ENCODE results near the gene DSCAML1.

DSCAML1 gene

DNA sequence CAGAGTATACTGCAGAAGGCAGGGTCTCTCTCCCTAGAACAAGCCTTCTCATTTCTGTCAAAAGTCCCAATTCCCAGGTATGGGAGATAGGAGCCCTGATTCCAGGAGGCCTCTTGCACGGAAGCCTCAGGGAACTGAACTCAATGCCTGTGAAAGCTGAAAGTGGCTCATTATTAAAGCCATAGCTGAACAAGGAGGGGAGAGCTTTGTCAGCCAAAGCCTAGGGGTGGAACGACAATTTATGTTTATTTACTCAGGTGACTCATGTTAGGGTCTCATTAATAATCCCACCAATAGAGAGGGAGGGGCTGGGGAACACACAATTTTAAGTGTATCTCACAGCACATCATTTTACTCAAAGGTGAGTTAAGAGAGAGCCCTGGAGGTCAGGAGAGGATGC, 44.9 kb downstream of the DSCAML1 start:
- TF ChIP-seq, protein P1, sequence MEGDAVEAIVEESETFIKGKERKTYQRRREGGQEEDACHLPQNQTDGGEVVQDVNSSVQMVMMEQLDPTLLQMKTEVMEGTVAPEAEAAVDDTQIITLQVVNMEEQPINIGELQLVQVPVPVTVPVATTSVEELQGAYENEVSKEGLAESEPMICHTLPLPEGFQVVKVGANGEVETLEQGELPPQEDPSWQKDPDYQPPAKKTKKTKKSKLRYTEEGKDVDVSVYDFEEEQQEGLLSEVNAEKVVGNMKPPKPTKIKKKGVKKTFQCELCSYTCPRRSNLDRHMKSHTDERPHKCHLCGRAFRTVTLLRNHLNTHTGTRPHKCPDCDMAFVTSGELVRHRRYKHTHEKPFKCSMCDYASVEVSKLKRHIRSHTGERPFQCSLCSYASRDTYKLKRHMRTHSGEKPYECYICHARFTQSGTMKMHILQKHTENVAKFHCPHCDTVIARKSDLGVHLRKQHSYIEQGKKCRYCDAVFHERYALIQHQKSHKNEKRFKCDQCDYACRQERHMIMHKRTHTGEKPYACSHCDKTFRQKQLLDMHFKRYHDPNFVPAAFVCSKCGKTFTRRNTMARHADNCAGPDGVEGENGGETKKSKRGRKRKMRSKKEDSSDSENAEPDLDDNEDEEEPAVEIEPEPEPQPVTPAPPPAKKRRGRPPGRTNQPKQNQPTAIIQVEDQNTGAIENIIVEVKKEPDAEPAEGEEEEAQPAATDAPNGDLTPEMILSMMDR (IDR thresholded peaks at IDR 0.05; ENCODE audit: low read depth, low read length, missing control alignments): no peak

DNA sequence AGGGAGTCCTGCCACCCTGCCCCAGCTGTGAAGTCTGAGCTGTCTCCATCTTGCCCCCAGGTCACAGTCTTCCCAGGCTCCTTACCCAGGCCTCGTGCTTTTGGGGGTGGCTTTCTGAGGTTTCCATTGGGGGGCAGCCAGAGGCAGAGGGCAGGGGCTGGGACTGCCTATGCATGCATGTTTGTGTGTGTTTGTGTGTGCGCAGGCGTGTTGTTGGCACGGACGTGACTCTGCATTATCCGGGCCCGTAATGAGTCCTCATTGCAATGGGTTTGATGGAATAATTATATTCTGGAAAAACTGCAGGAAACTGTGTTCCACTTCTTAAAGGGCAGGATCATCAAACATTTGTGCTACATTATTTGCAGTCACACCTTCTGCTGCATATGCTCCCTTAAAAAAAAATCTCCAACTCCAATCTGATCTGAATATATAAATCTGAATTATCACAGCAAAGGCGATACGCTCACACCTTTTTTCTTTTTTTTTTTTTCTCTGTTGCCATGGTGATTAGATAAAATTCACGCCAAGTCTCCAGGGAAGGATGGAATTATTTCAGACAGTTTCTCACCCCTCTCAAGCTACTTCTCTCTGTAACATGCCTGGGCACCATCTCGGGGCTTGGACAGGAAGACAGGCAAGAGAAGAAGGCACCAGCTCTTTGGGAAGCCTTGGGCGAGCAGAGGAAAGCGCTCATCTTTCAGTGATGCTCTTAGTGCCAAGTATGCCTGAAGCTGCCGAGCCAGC, 45.9 kb downstream of the DSCAML1 start:
- H3K36me3 ChIP-seq (replicated peaks): no peaks in the 10 kb centered on the region
- no peak overlapping the region for H3K4me3 ChIP-seq (ENCODE audit: low read depth, low read length)
- TF ChIP-seq, protein P1 (IDR thresholded peaks at IDR 0.05; ENCODE audit: low read depth, low read length, missing control alignments): no peak
- in situ Hi-C loops (cut with HindIII; ENCODE audit: low pct_ligation_motif_present, low sequenced_read_pairs): no loop called here
- H3K27ac ChIP-seq: no peak overlapping the region
- DNase-seq: no peak
- H3K27me3 ChIP-seq (replicated peaks): no peaks in the 10 kb centered on the region

More for the DNA sequence above, 44.9 kb downstream of the DSCAML1 start:
- Histone ChIP-seq H3K27ac (no peak overlapping the region), H3K27me3 (replicated peaks) (no peaks in the 10 kb centered on the region), H3K36me3 (replicated peaks) (no peaks in the 10 kb centered on the region), H3K4me3 (ENCODE audit: low read depth, low read length) (no peak overlapping the region)
- DNase-seq: no peak
- in situ Hi-C loops (cut with HindIII; ENCODE audit: low pct_ligation_motif_present, low sequenced_read_pairs): no loop called here

DNA sequence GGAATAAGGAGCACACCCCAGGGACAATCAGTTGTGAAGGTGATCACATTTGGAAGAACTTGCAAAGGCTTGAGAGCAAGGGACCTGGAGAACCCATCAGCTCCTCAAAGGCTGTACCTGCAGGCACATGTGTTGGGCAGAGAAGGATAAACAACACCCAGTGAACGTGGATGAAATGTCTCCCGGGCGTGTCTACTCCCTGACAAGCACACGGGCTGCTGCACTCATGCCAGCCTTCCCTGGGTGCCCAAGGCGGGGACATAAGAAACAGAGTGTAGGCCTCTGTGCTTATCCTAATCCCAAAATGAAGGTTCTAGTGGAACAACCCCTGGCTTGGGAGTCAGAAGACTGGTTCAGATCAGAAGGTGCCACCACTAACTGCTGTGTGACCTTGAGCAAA, 46.7 kb downstream of the DSCAML1 start:
- H3K27me3 ChIP-seq (replicated peaks): no peaks in the 10 kb centered on the region
- TF ChIP-seq, protein P1 (IDR thresholded peaks at IDR 0.05; ENCODE audit: low read depth, low read length, missing control alignments): no peak
- in situ Hi-C loops (cut with HindIII; ENCODE audit: low pct_ligation_motif_present, low sequenced_read_pairs): no loop called here
- no peaks in the 10 kb centered on the region for H3K36me3 ChIP-seq (replicated peaks)
- no peak overlapping the region for H3K27ac ChIP-seq
- DNase-seq: no peak
- no peak overlapping the region for H3K4me3 ChIP-seq (ENCODE audit: low read depth, low read length)

DNA sequence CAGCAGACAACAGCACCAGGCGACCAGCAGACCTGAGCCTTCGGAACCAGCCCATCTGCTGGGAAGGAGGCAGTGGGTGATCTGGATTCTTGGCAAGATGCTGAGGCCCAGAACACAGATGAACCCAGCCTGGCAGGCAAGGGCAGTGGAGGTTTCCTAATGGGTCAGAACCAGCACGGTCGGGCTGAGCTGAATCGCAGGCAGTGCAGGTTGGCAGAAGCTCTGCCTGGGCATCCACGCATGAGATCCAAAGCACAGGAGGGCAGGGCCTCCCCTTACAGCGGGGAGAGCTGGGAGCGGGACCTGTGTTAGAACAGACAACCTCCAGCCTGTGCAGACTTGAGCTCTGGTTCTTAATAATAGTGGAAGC, 47.5 kb downstream of the DSCAML1 start:
- DNase-seq: no peak
- in situ Hi-C loops (cut with HindIII; ENCODE audit: low pct_ligation_motif_present, low sequenced_read_pairs): no loop called here
- TF ChIP-seq, protein P1 (IDR thresholded peaks at IDR 0.05; ENCODE audit: low read depth, low read length, missing control alignments): no peak
- no peaks in the 10 kb centered on the region for H3K27me3 ChIP-seq (replicated peaks)
- H3K27ac ChIP-seq: no peak overlapping the region
- H3K36me3 ChIP-seq (replicated peaks): no peaks in the 10 kb centered on the region
- no peak overlapping the region for H3K4me3 ChIP-seq (ENCODE audit: low read depth, low read length)

DNA sequence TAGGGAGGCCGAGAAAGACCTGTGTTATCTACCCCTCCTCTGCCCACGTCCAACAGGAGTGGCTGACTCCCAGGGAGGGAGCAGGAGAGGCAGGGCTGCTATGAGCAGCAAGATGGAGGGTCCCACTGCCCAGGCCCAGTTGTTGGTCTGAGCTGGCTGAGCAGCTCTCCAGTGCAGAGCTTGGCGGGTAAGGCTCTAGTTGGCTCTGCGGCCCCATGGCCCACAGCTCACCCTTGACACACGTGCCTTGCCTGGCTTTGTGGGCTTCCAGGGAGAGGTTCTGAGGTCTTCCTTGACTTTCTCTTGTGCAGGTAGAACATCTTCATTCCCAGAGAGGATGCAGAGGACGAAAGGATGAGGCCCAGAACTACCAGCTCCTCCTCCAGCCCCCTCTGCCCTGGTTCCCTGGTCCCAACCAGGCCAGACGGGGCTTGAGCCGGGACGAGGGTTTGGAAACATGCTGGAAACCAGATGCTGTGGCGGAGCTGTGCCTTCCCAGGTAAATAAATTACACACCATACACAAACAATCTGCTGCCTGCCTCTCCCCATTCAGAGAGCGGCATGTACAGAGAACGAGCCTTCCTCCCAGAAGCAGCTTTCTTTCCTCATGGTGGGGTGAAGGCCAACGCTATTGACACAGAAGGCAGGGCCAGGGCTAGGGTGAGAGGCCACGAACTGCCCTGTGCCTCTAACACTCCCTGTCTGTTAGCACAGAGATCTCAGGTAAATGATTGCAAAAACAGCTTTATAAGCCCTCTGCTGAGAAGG, 48.1 kb downstream of the DSCAML1 start:
- Histone ChIP-seq H3K4me3 (ENCODE audit: low read depth, low read length) (no peak overlapping the region), H3K27ac (no peak overlapping the region), H3K36me3 (replicated peaks) (no peaks in the 10 kb centered on the region), H3K27me3 (replicated peaks) (no peaks in the 10 kb centered on the region)
- DNase-seq: no peak
- TF ChIP-seq, protein P1 (IDR thresholded peaks at IDR 0.05; ENCODE audit: low read depth, low read length, missing control alignments): no peak
- in situ Hi-C loops (cut with HindIII; ENCODE audit: low pct_ligation_motif_present, low sequenced_read_pairs): no loop called here

Measured in brain microvascular endothelial cell (primary cell).